COR-L47 (cell line): ENCODE results near the gene PTCRA.

Source experiments
- DNase-seq: peaks from one replicate; lab custom pipeline; 2025; lab: John Stamatoyannopoulos, UW

Gene PTCRA

DNA sequence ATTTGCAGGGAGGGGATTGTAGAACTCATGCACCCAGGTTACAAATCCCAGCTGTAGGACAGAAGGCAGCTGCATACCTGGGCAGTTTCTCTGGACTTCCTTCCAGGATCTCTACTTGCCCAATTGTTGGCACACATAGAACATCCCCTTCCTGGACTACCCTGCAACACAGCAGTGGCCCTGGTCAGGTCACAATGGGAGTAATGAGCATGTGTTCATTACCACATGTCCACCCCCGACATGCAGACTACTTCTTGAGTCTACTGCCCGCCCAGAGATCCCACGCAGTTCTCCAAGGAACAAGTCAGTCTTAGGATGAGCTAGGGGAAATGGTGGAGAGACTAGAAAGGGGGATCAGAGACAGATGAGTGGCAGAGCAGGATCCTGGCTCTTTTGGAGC, 58.1 kb downstream of the PTCRA start:
- no peak for DNase-seq

DNA sequence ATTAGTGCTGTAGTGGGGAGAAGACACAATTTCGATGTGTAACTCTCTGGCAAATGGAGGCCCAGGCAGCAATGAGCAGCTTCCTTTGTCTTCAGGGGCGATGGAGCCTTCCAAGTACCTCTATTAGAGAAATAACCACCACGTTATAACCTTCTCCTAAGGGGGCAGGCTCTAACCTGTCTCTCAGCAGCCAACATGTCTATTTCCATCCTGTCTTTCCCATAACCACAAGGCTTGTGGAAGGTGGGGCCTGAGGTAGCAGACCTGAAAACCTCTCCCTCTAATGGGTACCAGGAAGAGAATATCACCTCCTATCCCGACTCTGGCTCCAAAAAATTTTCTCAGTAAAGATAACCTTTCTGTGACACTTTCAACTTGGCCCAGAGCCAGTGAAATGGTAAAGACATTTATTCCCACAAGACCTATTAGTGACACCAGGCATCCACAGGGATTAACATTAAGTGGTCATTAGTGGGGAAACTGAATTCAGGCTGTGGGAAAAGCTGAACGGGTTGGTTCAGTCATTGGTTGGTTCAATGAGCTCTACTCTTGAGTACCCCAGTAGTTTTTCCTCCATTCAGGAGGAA, 59.2 kb downstream of the PTCRA start:
- DNase-seq: no peak
